Ascending aorta (tissue), 2 donors: Measurements from ENCODE around the gene KATNAL2. TPM values are rescaled to one million over a fixed set of nuclear protein-coding genes. Genes with fewer than 3 reads are reported as not detected.

Source experiments
- DNase-seq, 2 donors: peaks; one replicate each; pipeline ENCODE4 v3.0.0-alpha.2; 2019; ENCODE audit warnings: low spot score in 2 of 2
- H3K27ac ChIP-seq, 2 donors: fragments of 200-600 bp; sonication (generic); one replicate each; pipeline ENCODE4 v1.5.1; 2016 to 2017; ENCODE audit warnings: mild to moderate bottlenecking in 1 of 2
- H3K27me3 ChIP-seq: fragments of 200-600 bp; sonication (generic); one replicate; pipeline ENCODE4 v1.5.1; 2017
- H3K36me3 ChIP-seq, 2 donors: fragments of 200-600 bp; sonication (generic); one replicate each; pipeline ENCODE4 v1.5.1; 2016
- H3K4me1 ChIP-seq, 2 donors: fragments of 200-600 bp; sonication (generic); one replicate each; pipeline ENCODE4 v1.5.1; 2016 to 2017; ENCODE audit warnings: mild to moderate bottlenecking in 1 of 2
- H3K4me3 ChIP-seq, 2 donors: fragments of 200-600 bp; sonication (generic); one replicate each; pipeline ENCODE4 v1.5.1; 2016 to 2017; ENCODE audit warnings: mild to moderate bottlenecking in 1 of 2
- H3K9me3 ChIP-seq, 2 donors: fragments of 200-600 bp; sonication (generic); one replicate each; pipeline ENCODE4 v1.5.1; 2016
- intact Hi-C: fragments of 100-400 bp; cut with DNase I; formaldehyde crosslinking; loops from one replicate; pipeline ENCODE4 v1.15.1; 2023
- total RNA-seq: library from RNA; depleted of rRNA; stranded (reverse); fragments of >200 nt; gene quantifications from one replicate; pipeline ENCODE4 v1.1.0, GENCODE V29; 2016
- TF ChIP-seq, protein P1 (sequence below), 3 experiments: fragments of 200-600 bp in 2 of 3; fragments of 450-650 bp in 1 of 3; sonication (generic) in 2 of 3; IDR thresholded peaks; one replicate each; pipeline ENCODE4 v1.5.1; 2016 to 2019; ENCODE audit warnings: antibody characterized with exemption in 3 of 3, mild to moderate bottlenecking in 1 of 3, moderate library complexity in 1 of 3

The KATNAL2 gene
- total RNA-seq, 1 donor from 2014 or later = not detected

DNA sequence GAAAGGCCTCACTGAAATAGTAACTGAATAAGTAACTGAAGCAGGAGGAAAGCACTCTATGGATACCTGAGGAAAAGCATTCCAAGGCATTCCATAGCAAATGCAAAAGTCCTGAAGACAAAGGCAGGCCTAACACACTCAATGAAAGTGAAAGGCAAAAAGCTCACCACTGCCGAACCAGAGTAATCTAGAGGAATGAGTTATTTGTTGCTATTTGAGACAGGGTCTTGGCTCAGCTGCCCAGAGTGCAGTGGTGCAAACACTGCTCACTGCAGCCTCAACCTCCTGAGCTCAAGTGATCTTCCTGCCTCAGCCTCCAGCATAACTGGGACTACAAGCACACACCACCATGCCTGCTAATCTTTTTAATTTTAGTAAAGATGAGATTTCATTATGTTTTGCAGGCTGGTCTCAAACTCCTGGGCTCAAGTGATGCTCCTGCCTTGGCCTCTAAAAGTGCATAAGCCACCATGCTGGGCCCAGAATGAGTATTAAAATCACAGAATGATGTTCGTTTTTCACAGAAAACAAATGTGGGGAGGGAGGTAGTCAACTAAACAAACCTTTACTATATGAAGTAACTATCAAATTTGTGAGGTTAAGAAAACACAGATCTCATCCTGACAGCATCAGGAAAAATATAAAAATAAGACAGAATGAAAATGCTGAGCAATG, 18.0 kb upstream of the KATNAL2 start:
- no peak for DNase-seq
- intact Hi-C loops = no loop called here
- no peak overlapping the region for H3K27ac ChIP-seq
- no peak overlapping the region for H3K4me3 ChIP-seq
- H3K9me3 ChIP-seq = no peaks in the 10 kb centered on the region
- TF ChIP-seq, protein P1, sequence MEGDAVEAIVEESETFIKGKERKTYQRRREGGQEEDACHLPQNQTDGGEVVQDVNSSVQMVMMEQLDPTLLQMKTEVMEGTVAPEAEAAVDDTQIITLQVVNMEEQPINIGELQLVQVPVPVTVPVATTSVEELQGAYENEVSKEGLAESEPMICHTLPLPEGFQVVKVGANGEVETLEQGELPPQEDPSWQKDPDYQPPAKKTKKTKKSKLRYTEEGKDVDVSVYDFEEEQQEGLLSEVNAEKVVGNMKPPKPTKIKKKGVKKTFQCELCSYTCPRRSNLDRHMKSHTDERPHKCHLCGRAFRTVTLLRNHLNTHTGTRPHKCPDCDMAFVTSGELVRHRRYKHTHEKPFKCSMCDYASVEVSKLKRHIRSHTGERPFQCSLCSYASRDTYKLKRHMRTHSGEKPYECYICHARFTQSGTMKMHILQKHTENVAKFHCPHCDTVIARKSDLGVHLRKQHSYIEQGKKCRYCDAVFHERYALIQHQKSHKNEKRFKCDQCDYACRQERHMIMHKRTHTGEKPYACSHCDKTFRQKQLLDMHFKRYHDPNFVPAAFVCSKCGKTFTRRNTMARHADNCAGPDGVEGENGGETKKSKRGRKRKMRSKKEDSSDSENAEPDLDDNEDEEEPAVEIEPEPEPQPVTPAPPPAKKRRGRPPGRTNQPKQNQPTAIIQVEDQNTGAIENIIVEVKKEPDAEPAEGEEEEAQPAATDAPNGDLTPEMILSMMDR (IDR thresholded peaks at IDR 0.05) = no peak
- no peaks in the 10 kb centered on the region for H3K36me3 ChIP-seq
- peaks cover 0 to 6% of the 10 kb centered on the region in 2 donors for H3K4me1 ChIP-seq
- no peaks in the 10 kb centered on the region for H3K27me3 ChIP-seq

DNA sequence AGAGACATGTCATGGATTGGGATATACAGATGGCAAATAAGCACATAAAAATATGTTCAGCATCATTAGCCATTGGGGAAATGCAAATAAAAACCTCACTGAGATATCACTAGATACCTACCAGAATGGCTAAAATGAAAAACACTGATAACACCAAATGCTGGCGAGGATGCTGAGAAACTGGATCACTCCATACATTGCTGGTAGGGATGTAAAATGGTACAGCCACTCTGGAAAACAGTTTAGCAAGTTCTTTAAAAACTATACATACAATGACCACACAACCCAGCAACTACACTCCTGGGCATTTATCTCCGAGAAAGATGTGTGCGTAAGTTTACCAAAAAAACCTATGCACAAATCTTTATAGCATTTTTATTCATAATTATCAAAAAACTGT, 14.0 kb upstream of the KATNAL2 start:
- H3K27ac ChIP-seq = no peak overlapping the region
- H3K4me1 ChIP-seq = peaks cover 0 to 6% of the 10 kb centered on the region in 2 donors
- H3K9me3 ChIP-seq = peaks cover 0 to 3% of the 10 kb centered on the region in 2 donors
- intact Hi-C loops = no loop called here
- H3K36me3 ChIP-seq = no peaks in the 10 kb centered on the region
- DNase-seq = no peak
- H3K27me3 ChIP-seq = no peaks in the 10 kb centered on the region
- no peak overlapping the region for H3K4me3 ChIP-seq
- TF ChIP-seq, protein P1 (IDR thresholded peaks at IDR 0.05) = no peak

DNA sequence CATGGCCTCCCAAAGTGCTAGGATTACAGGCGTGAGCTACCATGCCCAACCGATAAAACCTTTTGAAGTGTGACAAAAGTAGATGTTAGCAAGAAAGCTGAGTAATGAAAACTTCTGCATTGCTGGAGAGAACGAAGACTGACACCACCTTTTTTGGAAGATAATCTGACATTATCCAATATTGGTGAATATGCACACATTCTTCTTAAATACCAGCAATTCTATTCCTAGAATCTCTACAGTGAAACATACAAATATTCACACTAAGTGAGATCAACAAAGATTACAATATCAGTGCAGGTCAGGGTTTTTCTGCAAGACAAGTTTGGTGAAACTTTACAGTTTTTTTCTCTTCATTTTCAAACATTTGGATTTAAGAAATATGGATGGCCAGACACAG, 7.9 kb upstream of the KATNAL2 start:
- no peaks in the 10 kb centered on the region for H3K4me1 ChIP-seq
- H3K36me3 ChIP-seq = no peaks in the 10 kb centered on the region
- DNase-seq = no peak
- H3K27ac ChIP-seq = no peak overlapping the region
- TF ChIP-seq, protein P1 (IDR thresholded peaks at IDR 0.05) = no peak
- intact Hi-C loops = no loop called here
- no peaks in the 10 kb centered on the region for H3K27me3 ChIP-seq
- H3K4me3 ChIP-seq = no peak overlapping the region
- H3K9me3 ChIP-seq = peaks cover 0 to 3% of the 10 kb centered on the region in 2 donors

DNA sequence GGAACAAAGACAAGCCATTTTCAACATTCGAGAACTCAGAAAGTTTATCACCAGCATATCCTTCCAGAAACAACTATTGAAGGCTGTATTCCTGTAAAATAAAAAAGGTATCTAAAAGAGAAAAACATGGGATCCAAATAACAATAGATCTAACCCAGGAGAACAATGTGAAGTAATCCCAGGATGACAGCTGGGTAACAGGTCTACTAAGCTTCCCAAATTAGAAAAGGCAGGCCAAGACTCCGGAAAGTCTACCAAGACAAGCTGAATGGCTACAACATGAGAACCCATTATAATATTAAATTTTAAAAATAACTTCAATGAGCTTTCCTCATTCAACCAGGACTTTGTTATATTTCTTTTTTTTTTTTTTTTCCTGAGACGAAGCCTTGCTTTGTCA, 6.5 kb upstream of the KATNAL2 start:
- intact Hi-C loops = loop anchor here (10.0 kb wide), 1 partner anchor 1396 kb away; no protein-coding TSS in a partner anchor
- TF ChIP-seq, protein P1 (IDR thresholded peaks at IDR 0.05) = no peak

DNA sequence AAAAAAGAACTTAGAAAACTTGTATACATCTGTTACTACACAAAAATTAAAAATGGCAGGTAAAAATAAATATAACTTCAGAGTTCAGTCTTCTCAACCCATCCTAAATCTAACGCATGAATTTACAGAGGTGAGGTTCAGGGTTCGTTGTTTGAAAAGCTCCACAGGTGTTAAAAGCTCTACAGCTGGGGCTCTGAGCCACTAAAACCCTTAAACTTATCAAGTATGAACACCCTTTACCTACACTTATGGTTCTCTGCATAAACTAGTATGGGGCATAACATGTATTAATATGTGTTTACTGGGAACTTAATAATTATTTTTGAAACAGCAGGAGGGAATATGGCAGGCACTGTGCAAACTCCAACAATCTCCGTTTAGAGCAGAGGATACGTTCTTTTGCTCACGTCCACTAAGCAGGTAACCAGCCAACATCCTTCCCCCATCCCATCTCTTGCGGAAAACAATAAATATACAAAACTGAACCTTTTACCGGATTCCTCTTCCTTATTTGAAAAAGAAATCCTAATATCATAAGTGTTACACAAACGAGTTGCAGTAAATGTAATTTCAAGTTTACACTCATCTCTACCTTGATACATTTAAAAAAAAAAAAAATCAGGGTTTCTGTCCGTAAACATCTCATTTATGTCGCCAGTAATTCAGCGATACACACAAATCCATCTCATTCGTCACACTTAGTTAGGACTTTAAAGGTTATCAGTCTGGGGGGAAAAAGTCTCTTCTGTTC, 1.4 kb upstream of the KATNAL2 start:
- intact Hi-C loops = loop anchor here (2.0 to 10.0 kb wide), 2 partner anchors 31 to 1401 kb away; no protein-coding TSS in a partner anchor
- H3K4me3 ChIP-seq = peak overlapping the region; percentile 73 to 90
- TF ChIP-seq, protein P1 (IDR thresholded peaks at IDR 0.05) = no peak
- H3K9me3 ChIP-seq = no peaks in the 10 kb centered on the region
- H3K27ac ChIP-seq = no peak overlapping the region
- no peaks in the 10 kb centered on the region for H3K36me3 ChIP-seq
- H3K27me3 ChIP-seq = no peaks in the 10 kb centered on the region
- peaks cover 0 to 10% of the 10 kb centered on the region in 2 donors for H3K4me1 ChIP-seq
- no peak for DNase-seq

More for the DNA sequence above, 6.5 kb upstream of the KATNAL2 start:
- peaks cover 0 to 7% of the 10 kb centered on the region in 2 donors for H3K4me1 ChIP-seq
- no peak overlapping the region for H3K27ac ChIP-seq
- H3K4me3 ChIP-seq = no peak overlapping the region
- H3K36me3 ChIP-seq = no peaks in the 10 kb centered on the region
- no peaks in the 10 kb centered on the region for H3K27me3 ChIP-seq
- no peak for DNase-seq
- H3K9me3 ChIP-seq = no peaks in the 10 kb centered on the region
